OCI-LY7 (cell line): ENCODE data around the gene ARHGAP21. TPM values are rescaled to one million over a fixed set of nuclear protein-coding genes. Genes with fewer than 3 reads are reported as not detected.

Source experiments
- BruUV-seq: library from RNA; stranded (reverse); fragments of 400-500 nt; replicated peaks from 2 replicates; lab custom pipeline; 2021; lab: Mats Ljungman, UMichigan
- CTCF ChIA-PET: fragments of 300-600 bp; sonication (Branson Sonifier 250); formaldehyde crosslinking; loops from one replicate; lab custom pipeline; 2022; ENCODE audit warnings: antibody characterized with exemption; ENCODE audit not compliant: unreplicated experiment; lab: Charles Lee
- POLR2A ChIA-PET: fragments of 300-600 bp; sonication (Branson Sonifier 250); formaldehyde crosslinking; loops from one replicate; lab custom pipeline; 2022; ENCODE audit warnings: antibody characterized with exemption; lab: Charles Lee
- DNase-seq: peaks from one replicate; pipeline ENCODE4 v3.0.0-alpha.2; 2015; ENCODE audit warnings: low spot score
- H2AFZ ChIP-seq: fragments of 200-600 bp; sonication (generic), shearing (Covaris generic); 2 replicates; pipeline ENCODE4 v1.6.1; 2014; ENCODE audit warnings: mild to moderate bottlenecking, antibody characterized with exemption, low read length, moderate library complexity
- H3K27ac ChIP-seq: fragments of 200-600 bp; sonication (generic); 2 replicates; pipeline ENCODE4 v1.5.1; 2014; ENCODE audit warnings: mixed run types, low read depth, mild to moderate bottlenecking, moderate library complexity, low read length, inconsistent platforms; ENCODE audit not compliant: poor library complexity, severe bottlenecking
- H3K36me3 ChIP-seq: fragments of 200-600 bp; sonication (generic); 2 replicates; pipeline ENCODE4 v1.6.1; 2014; ENCODE audit warnings: mild to moderate bottlenecking, antibody characterized with exemption, low read length, moderate library complexity, mixed read lengths; ENCODE audit not compliant: insufficient read depth
- H3K4me1 ChIP-seq: fragments of 200-600 bp; sonication (generic); 2 replicates; pipeline ENCODE4 v1.5.1; 2014; ENCODE audit warnings: mild to moderate bottlenecking, low read length; ENCODE audit not compliant: insufficient read depth, poor library complexity, severe bottlenecking
- H3K4me2 ChIP-seq: fragments of 200-600 bp; sonication (generic); 2 replicates; pipeline ENCODE4 v1.6.1; 2014; ENCODE audit warnings: mild to moderate bottlenecking, low read length
- H3K4me3 ChIP-seq: fragments of 200-600 bp; sonication (generic); 2 replicates; pipeline ENCODE4 v1.5.1; 2014; ENCODE audit warnings: mild to moderate bottlenecking, low read depth, low read length; ENCODE audit not compliant: poor library complexity, severe bottlenecking
- H3K79me2 ChIP-seq: fragments of 200-600 bp; sonication (generic); 2 replicates; pipeline ENCODE4 v1.6.1; 2016; ENCODE audit warnings: low read depth, mild to moderate bottlenecking, low read length, moderate library complexity, mixed read lengths; ENCODE audit not compliant: insufficient read depth
- H3K9me2 ChIP-seq: fragments of 200-600 bp; sonication (generic); 2 replicates; pipeline ENCODE4 v1.6.1; 2016; ENCODE audit warnings: mild to moderate bottlenecking, low read length, mixed read lengths; ENCODE audit not compliant: insufficient read depth
- H3K9me3 ChIP-seq: fragments of 200-600 bp; sonication (generic); 2 replicates; pipeline ENCODE4 v1.6.1; 2014; ENCODE audit warnings: mild to moderate bottlenecking, mixed run types, low read length, mixed read lengths
- H4K20me1 ChIP-seq: fragments of 200-600 bp; sonication (generic); 2 replicates; pipeline ENCODE4 v1.6.1; 2014; ENCODE audit warnings: mild to moderate bottlenecking, antibody characterized with exemption, low read length, moderate library complexity, mixed read lengths; ENCODE audit not compliant: insufficient read depth
- EZH2phosphoT487 ChIP-seq: fragments of 200-600 bp; sonication (generic); IDR thresholded peaks from 2 replicates; pipeline ENCODE4 v1.6.1; 2018; ENCODE audit warnings: low read depth, borderline replicate concordance, mild to moderate bottlenecking, mixed run types, antibody characterized with exemption, low read length, moderate library complexity, mixed read lengths
- intact Hi-C: fragments of 100-400 bp; cut with micrococcal nuclease; formaldehyde crosslinking; loops from one replicate; pipeline ENCODE4 v1.10.0; 2022; ENCODE audit not compliant: unreplicated experiment
- total RNA-seq, 2 experiments: library from RNA; depleted of rRNA in 1 of 2; stranded (reverse); fragments of >200 nt in 1 of 2; shearing (Covaris generic) in 1 of 2; gene quantifications; 2 replicates each; pipeline ENCODE4 v1.2.3, GENCODE V29; 2014 to 2022
- TF ChIP-seq, protein P1 (sequence below): fragments of 200-600 bp; sonication (generic); conservative IDR thresholded peaks from 2 replicates; pipeline ENCODE4 v1.5.1; 2014; ENCODE audit warnings: mild to moderate bottlenecking, antibody characterized with exemption, low read length, moderate library complexity, mixed read lengths

The ARHGAP21 gene
- total RNA-seq, 2 experiments from 2014 or later, result 24.2 to 44.9 TPM

DNA sequence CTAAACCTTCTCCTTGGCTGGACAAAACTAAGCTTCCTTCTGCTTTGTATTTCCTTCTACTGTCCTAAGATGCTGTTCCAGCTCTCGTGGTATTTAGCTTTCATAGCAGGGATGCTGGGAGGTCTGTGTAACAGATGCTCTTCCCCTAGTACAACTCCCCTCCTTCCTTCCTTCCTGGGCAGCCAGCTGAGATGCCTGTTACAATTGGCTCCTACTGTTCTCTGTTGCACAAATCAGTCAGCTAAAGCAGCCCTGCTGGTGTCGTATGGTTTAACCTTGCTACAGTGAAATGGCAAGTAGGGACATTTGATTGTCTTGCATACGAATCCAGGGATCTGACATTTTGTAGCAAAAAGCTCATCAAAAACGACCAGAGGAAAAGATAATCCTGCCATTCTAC lies 143.8 kb downstream of the ARHGAP21 start:
- H3K27ac ChIP-seq, result no peak overlapping the region
- no TSS peak for BruUV-seq
- H3K36me3 ChIP-seq, result no peaks in the 10 kb centered on the region
- H3K79me2 ChIP-seq, result no peaks in the 10 kb centered on the region
- DNase-seq, result no peak
- H3K4me1 ChIP-seq, result no peaks in the 10 kb centered on the region
- CTCF ChIA-PET, result no interaction called here
- POLR2A ChIA-PET, result no interaction called here
- H3K9me3 ChIP-seq, result no peaks in the 10 kb centered on the region
- no peak overlapping the region for H3K4me2 ChIP-seq
- H3K4me3 ChIP-seq, result no peak overlapping the region
- intact Hi-C loops, result no loop called here
- no peaks in the 10 kb centered on the region for H4K20me1 ChIP-seq
- no peaks in the 10 kb centered on the region for H3K9me2 ChIP-seq
- no peak for TF ChIP-seq EZH2phosphoT487
- no peak overlapping the region for H2AFZ ChIP-seq

DNA sequence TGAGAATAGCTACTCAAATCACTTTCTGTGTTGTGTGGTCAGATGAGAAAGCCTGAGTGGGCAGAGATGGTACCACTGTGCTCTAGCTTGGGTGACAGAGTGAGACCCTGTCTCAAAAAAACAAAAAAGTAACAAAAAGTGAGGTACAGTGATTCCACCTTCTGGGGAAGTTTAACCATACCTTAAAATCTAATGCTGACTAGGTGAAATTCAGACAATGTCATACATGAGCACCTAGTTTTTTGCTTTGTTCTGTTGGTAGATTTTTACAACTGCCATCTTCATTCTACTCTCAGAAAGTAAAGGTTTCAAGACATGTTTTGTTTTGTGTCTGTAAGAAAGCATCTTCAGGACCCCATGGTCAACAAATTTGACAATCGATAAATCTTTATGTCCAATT lies 144.2 kb downstream of the ARHGAP21 start:
- CTCF ChIA-PET, result no interaction called here

GRCh38 chr10:24575481-24576002 lies 148.1 kb downstream of the ARHGAP21 start:
- ChIA-PET CTCF (no interaction called here), POLR2A (interaction anchor here (0.7 kb wide), 1 partner anchor 47 kb away, joined by 3 read pairs; no protein-coding TSS in a partner anchor)

More for the DNA sequence above, 144.2 kb downstream of the ARHGAP21 start:
- no TSS peak for BruUV-seq
- POLR2A ChIA-PET, result no interaction called here
- H3K4me1 ChIP-seq, result no peaks in the 10 kb centered on the region
- no peaks in the 10 kb centered on the region for H3K9me2 ChIP-seq
- DNase-seq, result no peak
- TF ChIP-seq EZH2phosphoT487, result no peak
- TF ChIP-seq, protein P1, sequence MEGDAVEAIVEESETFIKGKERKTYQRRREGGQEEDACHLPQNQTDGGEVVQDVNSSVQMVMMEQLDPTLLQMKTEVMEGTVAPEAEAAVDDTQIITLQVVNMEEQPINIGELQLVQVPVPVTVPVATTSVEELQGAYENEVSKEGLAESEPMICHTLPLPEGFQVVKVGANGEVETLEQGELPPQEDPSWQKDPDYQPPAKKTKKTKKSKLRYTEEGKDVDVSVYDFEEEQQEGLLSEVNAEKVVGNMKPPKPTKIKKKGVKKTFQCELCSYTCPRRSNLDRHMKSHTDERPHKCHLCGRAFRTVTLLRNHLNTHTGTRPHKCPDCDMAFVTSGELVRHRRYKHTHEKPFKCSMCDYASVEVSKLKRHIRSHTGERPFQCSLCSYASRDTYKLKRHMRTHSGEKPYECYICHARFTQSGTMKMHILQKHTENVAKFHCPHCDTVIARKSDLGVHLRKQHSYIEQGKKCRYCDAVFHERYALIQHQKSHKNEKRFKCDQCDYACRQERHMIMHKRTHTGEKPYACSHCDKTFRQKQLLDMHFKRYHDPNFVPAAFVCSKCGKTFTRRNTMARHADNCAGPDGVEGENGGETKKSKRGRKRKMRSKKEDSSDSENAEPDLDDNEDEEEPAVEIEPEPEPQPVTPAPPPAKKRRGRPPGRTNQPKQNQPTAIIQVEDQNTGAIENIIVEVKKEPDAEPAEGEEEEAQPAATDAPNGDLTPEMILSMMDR, result no peak
- no peaks in the 10 kb centered on the region for H3K36me3 ChIP-seq
- no peak overlapping the region for H2AFZ ChIP-seq
- no peaks in the 10 kb centered on the region for H3K79me2 ChIP-seq
- no peaks in the 10 kb centered on the region for H3K9me3 ChIP-seq
- no peak overlapping the region for H3K4me3 ChIP-seq
- intact Hi-C loops, result no loop called here
- no peak overlapping the region for H3K27ac ChIP-seq
- H4K20me1 ChIP-seq, result no peaks in the 10 kb centered on the region
- H3K4me2 ChIP-seq, result no peak overlapping the region

More at GRCh38 chr10:24575481-24576002, 148.1 kb downstream of the ARHGAP21 start:
- no peak overlapping the region for H3K27ac ChIP-seq
- intact Hi-C loops, result no loop called here
- no TSS peak for BruUV-seq
- H3K4me2 ChIP-seq, result no peak overlapping the region
- no peak overlapping the region for H2AFZ ChIP-seq
- H3K9me3 ChIP-seq, result no peaks in the 10 kb centered on the region
- no peaks in the 10 kb centered on the region for H4K20me1 ChIP-seq
- H3K36me3 ChIP-seq, result no peaks in the 10 kb centered on the region
- H3K4me1 ChIP-seq, result no peaks in the 10 kb centered on the region
- H3K4me3 ChIP-seq, result no peak overlapping the region
- no peak for TF ChIP-seq EZH2phosphoT487
- TF ChIP-seq, protein P1, result no peak
- no peak for DNase-seq
- no peaks in the 10 kb centered on the region for H3K79me2 ChIP-seq
- H3K9me2 ChIP-seq, result no peaks in the 10 kb centered on the region
